Body of pancreas (tissue), 4 donors: ENCODE measurements around the gene NUP214.

Experiments used
- POLR2A ChIP-seq, 3 donors: fragments of 450-650 bp; IDR thresholded peaks; one replicate each; pipeline ENCODE4 v1.6.1; 2016; ENCODE audit warnings: antibody characterized with exemption in 3 of 3, mild to moderate bottlenecking in 2 of 3
- TF ChIP-seq, protein P1 (sequence below), 7 experiments: fragments of 450-650 bp in 4 of 7; fragments of 200-600 bp in 3 of 7; sonication (generic) in 3 of 7; IDR thresholded peaks; one replicate each; pipeline ENCODE4 v1.5.1; 2016 to 2019; ENCODE audit warnings: antibody characterized with exemption in 7 of 7

DNA sequence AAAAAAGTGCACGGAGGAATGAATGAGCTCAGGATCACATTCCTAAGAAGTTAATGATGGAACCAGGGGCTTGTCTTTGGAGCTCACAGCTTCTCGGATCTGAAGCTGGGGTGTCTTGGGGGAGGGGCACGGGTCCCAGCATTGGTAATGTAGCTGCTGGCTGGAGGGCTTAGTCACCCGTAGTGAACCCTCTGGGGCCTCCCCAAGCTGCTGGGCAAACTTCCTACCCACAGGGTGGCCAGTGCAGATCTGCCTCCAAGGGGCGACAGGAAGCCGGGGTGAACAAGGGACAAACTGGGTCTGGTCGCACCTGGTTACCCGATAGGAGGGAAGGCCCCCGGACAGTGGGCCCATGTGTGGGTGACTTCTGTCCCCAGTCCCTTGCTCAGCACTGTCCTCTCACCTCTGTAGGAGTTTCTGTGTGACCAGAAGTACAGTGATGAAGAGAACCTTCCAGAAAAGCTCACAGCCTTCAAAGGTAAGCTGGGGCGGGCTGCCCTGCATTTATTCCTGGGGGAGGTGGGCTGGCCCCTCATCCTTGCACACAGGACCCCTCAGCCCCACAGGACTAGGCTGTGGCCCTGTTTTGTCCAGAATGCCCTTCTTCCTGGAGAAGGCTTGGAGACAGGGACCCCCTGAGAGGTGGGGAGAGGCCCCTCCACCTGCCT lies 14.1 kb upstream of the NUP214 start:
- TF ChIP-seq, protein P1, sequence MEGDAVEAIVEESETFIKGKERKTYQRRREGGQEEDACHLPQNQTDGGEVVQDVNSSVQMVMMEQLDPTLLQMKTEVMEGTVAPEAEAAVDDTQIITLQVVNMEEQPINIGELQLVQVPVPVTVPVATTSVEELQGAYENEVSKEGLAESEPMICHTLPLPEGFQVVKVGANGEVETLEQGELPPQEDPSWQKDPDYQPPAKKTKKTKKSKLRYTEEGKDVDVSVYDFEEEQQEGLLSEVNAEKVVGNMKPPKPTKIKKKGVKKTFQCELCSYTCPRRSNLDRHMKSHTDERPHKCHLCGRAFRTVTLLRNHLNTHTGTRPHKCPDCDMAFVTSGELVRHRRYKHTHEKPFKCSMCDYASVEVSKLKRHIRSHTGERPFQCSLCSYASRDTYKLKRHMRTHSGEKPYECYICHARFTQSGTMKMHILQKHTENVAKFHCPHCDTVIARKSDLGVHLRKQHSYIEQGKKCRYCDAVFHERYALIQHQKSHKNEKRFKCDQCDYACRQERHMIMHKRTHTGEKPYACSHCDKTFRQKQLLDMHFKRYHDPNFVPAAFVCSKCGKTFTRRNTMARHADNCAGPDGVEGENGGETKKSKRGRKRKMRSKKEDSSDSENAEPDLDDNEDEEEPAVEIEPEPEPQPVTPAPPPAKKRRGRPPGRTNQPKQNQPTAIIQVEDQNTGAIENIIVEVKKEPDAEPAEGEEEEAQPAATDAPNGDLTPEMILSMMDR (IDR thresholded peaks at IDR 0.05) = no peak
- TF ChIP-seq POLR2A (IDR thresholded peaks at IDR 0.05) = no peak
